HEK293 (cell line): Measurements from ENCODE around the gene MRPL20.

Experiments
- CTCF ChIA-PET: fragments of 350-600 bp; formaldehyde crosslinking; extraction: SDS; loops from one replicate; lab custom pipeline; 2021; ENCODE audit warnings: antibody characterized with exemption; lab: Yijun Ruan, JAX
- POLR2A ChIA-PET: fragments of 300-600 bp; formaldehyde crosslinking; extraction: SDS; loops from one replicate; lab custom pipeline; 2020; ENCODE audit warnings: antibody characterized with exemption, inconsistent platforms; lab: Yijun Ruan, JAX
- H3K27ac ChIP-seq: fragments of 200-500 bp; sonication (Bioruptor generic); 2 replicates; pipeline ENCODE4 v1.5.1; 2014; ENCODE audit warnings: low read depth, low read length, control low read depth, inconsistent platforms; ENCODE audit errors: extremely low read depth
- H3K36me3 ChIP-seq, 2 experiments: fragments of 200-500 bp in 1 of 2; sonication (Bioruptor generic) in 1 of 2; 1 replicate in 1 of 2; 2 replicates in 1 of 2; pipeline ENCODE4 v1.5.1; 2014 to 2017; ENCODE audit warnings: inconsistent platforms in 2 of 2, low read length in 2 of 2; ENCODE audit not compliant: control insufficient read depth in 2 of 2, insufficient read depth in 1 of 2
- H3K4me1 ChIP-seq: fragments of 200-500 bp; sonication (Bioruptor generic); 2 replicates; pipeline ENCODE4 v1.5.1; 2014; ENCODE audit warnings: mild to moderate bottlenecking, low read length, inconsistent platforms; ENCODE audit not compliant: control insufficient read depth, insufficient read depth
- H3K4me3 ChIP-seq: 2 replicates; pipeline ENCODE4 v1.5.1; 2011; ENCODE audit warnings: low read depth, mild to moderate bottlenecking, control low read depth, low read length, moderate library complexity
- H3K9me3 ChIP-seq: fragments of 200-500 bp; sonication (Bioruptor generic); 2 replicates; pipeline ENCODE4 v1.5.1; 2014; ENCODE audit warnings: low read depth, low read length, inconsistent platforms; ENCODE audit not compliant: control insufficient read depth, insufficient read depth
- ATF2 ChIP-seq: fragments of 450-650 bp; formaldehyde crosslinking; IDR thresholded peaks from 2 replicates; pipeline ENCODE4 v1.5.1; 2016; ENCODE audit warnings: missing biosample characterization, missing genetic modification characterization, low read depth
- BCL11A ChIP-seq: fragments of 450-650 bp; formaldehyde crosslinking; IDR thresholded peaks from 2 replicates; pipeline ENCODE4 v1.5.1; 2016; ENCODE audit warnings: low read depth, missing biosample characterization, missing genetic modification characterization
- BCL11B ChIP-seq: fragments of 450-650 bp; formaldehyde crosslinking; IDR thresholded peaks from 2 replicates; pipeline ENCODE4 v1.5.1; 2016; ENCODE audit warnings: low read depth, missing biosample characterization, missing genetic modification characterization
- GLI2 ChIP-seq: fragments of 450-650 bp; formaldehyde crosslinking; IDR thresholded peaks from 2 replicates; pipeline ENCODE4; 2017; ENCODE audit warnings: missing biosample characterization, missing genetic modification characterization, low read depth, borderline replicate concordance
- HOXA7 ChIP-seq: sonication (generic); formaldehyde crosslinking; IDR thresholded peaks from 2 replicates; pipeline ENCODE4 v1.8.1; 2022; ENCODE audit warnings: missing genetic modification reagents, borderline replicate concordance
- HOXC10 ChIP-seq: sonication (generic); formaldehyde crosslinking; IDR thresholded peaks from 2 replicates; pipeline ENCODE4 v1.8.1; 2023; ENCODE audit warnings: mild to moderate bottlenecking, missing genetic modification reagents
- KLF10 ChIP-seq: fragments of 450-650 bp; IDR thresholded peaks from 2 replicates; pipeline ENCODE4 v1.5.1; 2018; ENCODE audit warnings: missing biosample characterization, mild to moderate bottlenecking, missing genetic modification characterization
- KLF9 ChIP-seq: fragments of 450-650 bp; formaldehyde crosslinking; IDR thresholded peaks from 2 replicates; pipeline ENCODE4 v1.5.1; 2016; ENCODE audit warnings: missing biosample characterization, missing genetic modification characterization, low read depth
- PRDM1 ChIP-seq: fragments of 450-650 bp; formaldehyde crosslinking; IDR thresholded peaks from 2 replicates; pipeline ENCODE4; 2016; ENCODE audit warnings: missing biosample characterization, missing genetic modification characterization
- SP3 ChIP-seq: fragments of 450-650 bp; formaldehyde crosslinking; IDR thresholded peaks from 2 replicates; pipeline ENCODE4 v1.5.1; 2016; ENCODE audit warnings: missing biosample characterization, missing genetic modification characterization
- TSHZ1 ChIP-seq: fragments of 450-650 bp; formaldehyde crosslinking; IDR thresholded peaks from 2 replicates; pipeline ENCODE4 v1.5.1; 2016; ENCODE audit warnings: missing biosample characterization, missing genetic modification characterization, borderline replicate concordance
- ZBTB1 ChIP-seq: fragments of 450-650 bp; formaldehyde crosslinking; IDR thresholded peaks from 2 replicates; pipeline ENCODE4 v1.5.1; 2016; ENCODE audit warnings: missing biosample characterization, missing genetic modification characterization
- ZBTB10 ChIP-seq: fragments of 450-650 bp; formaldehyde crosslinking; IDR thresholded peaks from 2 replicates; pipeline ENCODE4 v1.5.1; 2016; ENCODE audit warnings: missing biosample characterization, missing genetic modification characterization
- ZBTB17 ChIP-seq: fragments of 450-650 bp; formaldehyde crosslinking; IDR thresholded peaks from 2 replicates; pipeline ENCODE4 v1.5.1; 2016; ENCODE audit warnings: missing biosample characterization, missing genetic modification characterization
- ZFP3 ChIP-seq: fragments of 450-650 bp; formaldehyde crosslinking; IDR thresholded peaks from 2 replicates; pipeline ENCODE4 v1.5.1; 2016; ENCODE audit warnings: low read depth, missing biosample characterization, missing genetic modification characterization
- ZFP37 ChIP-seq: fragments of 450-650 bp; formaldehyde crosslinking; IDR thresholded peaks from 2 replicates; pipeline ENCODE4 v1.5.1; 2016; ENCODE audit warnings: missing biosample characterization, missing genetic modification characterization
- ZNF10 ChIP-seq: fragments of 450-650 bp; formaldehyde crosslinking; IDR thresholded peaks from 2 replicates; pipeline ENCODE4 v1.5.1; 2017; ENCODE audit warnings: missing biosample characterization, missing genetic modification characterization
- ZNF146 ChIP-seq: fragments of 450-650 bp; formaldehyde crosslinking; IDR thresholded peaks from 2 replicates; pipeline ENCODE4 v1.5.1; 2016; ENCODE audit warnings: missing biosample characterization, missing genetic modification characterization
- ZNF16 ChIP-seq: fragments of 450-650 bp; formaldehyde crosslinking; IDR thresholded peaks from 2 replicates; pipeline ENCODE4 v1.5.1; 2016; ENCODE audit warnings: low read depth, missing biosample characterization, missing genetic modification characterization
- ZNF19 ChIP-seq: fragments of 450-650 bp; formaldehyde crosslinking; IDR thresholded peaks from 2 replicates; pipeline ENCODE4; 2016; ENCODE audit warnings: missing biosample characterization, missing genetic modification characterization, low read depth
- ZNF2 ChIP-seq: fragments of 450-650 bp; formaldehyde crosslinking; IDR thresholded peaks from 2 replicates; pipeline ENCODE4 v1.5.1; 2016; ENCODE audit warnings: missing biosample characterization, missing genetic modification characterization
- ZNF335 ChIP-seq: fragments of 450-650 bp; formaldehyde crosslinking; conservative IDR thresholded peaks from 2 replicates; pipeline ENCODE4 v1.5.1; 2016; ENCODE audit warnings: missing biosample characterization, missing genetic modification characterization
- ZNF416 ChIP-seq: fragments of 450-650 bp; formaldehyde crosslinking; IDR thresholded peaks from 2 replicates; pipeline ENCODE4 v1.5.1; 2016; ENCODE audit warnings: missing biosample characterization, missing genetic modification characterization
- ZNF510 ChIP-seq: fragments of 450-650 bp; formaldehyde crosslinking; IDR thresholded peaks from 2 replicates; pipeline ENCODE4 v1.5.1; 2018; ENCODE audit warnings: mild to moderate bottlenecking, missing genetic modification characterization, missing biosample characterization; ENCODE audit not compliant: insufficient replicate concordance
- ZNF521 ChIP-seq: fragments of 450-650 bp; formaldehyde crosslinking; IDR thresholded peaks from 2 replicates; pipeline ENCODE4 v1.5.1; 2017; ENCODE audit warnings: missing biosample characterization, mild to moderate bottlenecking, missing genetic modification characterization
- ZNF560 ChIP-seq: fragments of 450-650 bp; formaldehyde crosslinking; IDR thresholded peaks from 2 replicates; pipeline ENCODE4 v1.5.1; 2017; ENCODE audit warnings: missing biosample characterization, missing genetic modification characterization, borderline replicate concordance
- ZNF654 ChIP-seq: fragments of 450-650 bp; formaldehyde crosslinking; IDR thresholded peaks from 2 replicates; pipeline ENCODE4 v1.5.1; 2016; ENCODE audit warnings: low read depth, missing biosample characterization, missing genetic modification characterization
- ZNF701 ChIP-seq: fragments of 450-650 bp; formaldehyde crosslinking; IDR thresholded peaks from 2 replicates; pipeline ENCODE4 v1.5.1; 2016; ENCODE audit warnings: missing biosample characterization, missing genetic modification characterization

The MRPL20 gene

GRCh38 chr1:1380860-1381259, 26.2 kb downstream of the MRPL20 start:
- TF ChIP-seq ZFP3 (tag by site-specific recombination), result no peak
- no peak for TF ChIP-seq ATF2 (tag by site-specific recombination)
- TF ChIP-seq ZNF16, result no peak
- no peak for TF ChIP-seq ZBTB17 (tag by site-specific recombination)
- TF ChIP-seq ZBTB10 (tag by site-specific recombination), result no peak
- no peak for TF ChIP-seq GLI2 (tag by site-specific recombination)
- TF ChIP-seq ZNF510 (tag by site-specific recombination), result no peak
- TF ChIP-seq ZNF416 (tag by site-specific recombination), result no peak
- TF ChIP-seq ZNF2 (tag by site-specific recombination), result no peak
- no peak for TF ChIP-seq ZNF19 (tag by site-specific recombination)
- no peak for TF ChIP-seq ZBTB1 (tag by site-specific recombination)
- no peak for TF ChIP-seq HOXC10 (CRISPR knock-in tag)
- TF ChIP-seq SP3 (tag by site-specific recombination), result no peak
- no peak for TF ChIP-seq ZNF335 (tag by site-specific recombination)
- TF ChIP-seq ZNF521, result no peak
- TF ChIP-seq ZNF560, result no peak
- Histone ChIP-seq H3K4me3 (no peak overlapping the region), H3K27ac (no peak overlapping the region), H3K9me3 (no peaks in the 10 kb centered on the region), H3K4me1 (no peaks in the 10 kb centered on the region), H3K36me3 (peaks cover 3 to 49% of the 10 kb centered on the region in 2 experiments; a peak in 2 of 3 replicates)
- POLR2A ChIA-PET, result interaction anchor here (1.1 kb wide), 1 partner anchor 19 kb away, joined by 4 read pairs; the partner anchor contains the start of gene CCNL2
- CTCF ChIA-PET, result interaction anchor here (0.6 kb wide), 2 partner anchors 18 to 27 kb away, joined by 3 to 4 read pairs; partner anchors contain the start of gene CCNL2

GRCh38 chr1:1377540-1378205, 29.4 kb downstream of the MRPL20 start:
- Histone ChIP-seq H3K36me3 (peaks cover 0 to 44% of the 10 kb centered on the region in 2 experiments; a peak in 2 of 3 replicates), H3K4me1 (peaks cover 4% of the 10 kb centered on the region; the same call in 1 of the 2 replicates), H3K4me3 (no peak overlapping the region), H3K27ac (no peak overlapping the region), H3K9me3 (no peaks in the 10 kb centered on the region)
- TF ChIP-seq ZFP3 (tag by site-specific recombination) (no peak), ZNF654 (tag by site-specific recombination) (no peak), KLF10 (tag by site-specific recombination) (no peak), ZNF701 (no peak), BCL11B (tag by site-specific recombination) (no peak), PRDM1 (no peak), TSHZ1 (tag by site-specific recombination) (no peak), ZNF10 (tag by site-specific recombination) (no peak), KLF9 (tag by site-specific recombination) (no peak), ZFP37 (tag by site-specific recombination) (no peak), HOXA7 (CRISPR knock-in tag) (no peak), ZNF146 (tag by site-specific recombination) (no peak), BCL11A (tag by site-specific recombination) (no peak)
- ChIA-PET CTCF (interaction anchor here (0.6 to 2.3 kb wide), 3 partner anchors 14 to 383 kb away, joined by 5 to 9 read pairs (median 8); no protein-coding TSS in a partner anchor), POLR2A (interaction anchor here (0.7 to 1.2 kb wide), 4 partner anchors 10 to 21 kb away, joined by 4 to 5 read pairs (median 5); partner anchors contain the start of gene CCNL2)
